Suppressor macrophage treated with lipopolysaccharide for 1 hour (primary cell): Measurements from ENCODE around the gene COL6A2.
"Not testable (repeated sequence)": the region's sequence is repeated elsewhere in the genome, so short reads cannot be mapped to it uniquely, and the experiment has no call there.

ENCODE experiments used
- DNase-seq, 3 donors: peaks; one replicate each; pipeline ENCODE4 v3.0.0-alpha.2; 2020 to 2022

COL6A2 gene

DNA sequence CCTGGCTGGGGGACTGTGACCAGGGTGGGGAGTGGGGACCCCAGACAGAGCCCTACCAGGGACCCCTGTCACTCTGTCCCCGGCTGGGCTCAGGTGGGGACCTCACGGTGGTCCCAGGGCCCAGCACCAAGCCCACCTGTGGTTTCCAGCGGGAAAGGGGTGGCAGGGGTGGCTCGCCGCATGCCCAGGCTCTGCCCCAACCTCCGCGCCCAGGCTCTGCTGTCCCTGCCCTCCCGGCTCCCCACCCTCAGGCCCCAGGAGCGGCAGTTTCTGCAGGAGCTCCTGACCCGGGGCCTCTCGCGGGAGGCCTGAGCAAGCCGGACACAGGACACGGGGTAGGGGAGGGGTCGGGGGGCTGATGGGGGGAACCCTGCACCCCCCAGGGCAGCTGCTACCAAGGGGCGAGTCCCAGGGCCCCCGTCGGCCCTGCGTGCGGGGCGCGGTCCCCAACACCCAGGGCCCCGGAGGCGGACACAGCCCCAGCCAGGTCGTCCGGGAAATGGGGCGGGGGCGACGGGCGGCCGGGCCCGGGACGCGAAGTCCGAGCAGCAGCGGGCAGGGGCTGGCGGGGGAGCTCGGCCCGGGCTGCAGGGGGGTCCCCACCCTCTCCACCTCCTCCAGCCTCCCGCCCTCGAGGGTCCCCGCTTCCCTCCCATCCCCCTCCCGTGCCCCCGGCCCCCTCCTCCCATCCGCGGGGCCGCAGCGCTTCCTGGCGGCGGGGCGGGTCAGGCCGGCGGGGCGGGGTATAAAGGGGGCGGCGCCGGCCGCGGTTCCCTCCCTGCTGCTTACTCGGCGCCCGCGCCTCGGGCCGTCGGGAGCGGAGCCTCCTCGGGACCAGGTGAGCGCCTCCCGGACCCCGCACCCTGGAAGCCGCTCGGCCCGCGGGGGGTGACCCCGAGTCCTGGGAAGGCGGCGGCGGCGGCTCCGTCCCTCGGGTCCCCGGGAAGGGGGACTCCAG lies at the start of gene COL6A2:
Gene COL6A2, plus strand, starts transcription at position 777 of the 958 bp plus-strand sequence.
- DNase-seq: peak; percentile 39 to 73 (median 41)

DNA sequence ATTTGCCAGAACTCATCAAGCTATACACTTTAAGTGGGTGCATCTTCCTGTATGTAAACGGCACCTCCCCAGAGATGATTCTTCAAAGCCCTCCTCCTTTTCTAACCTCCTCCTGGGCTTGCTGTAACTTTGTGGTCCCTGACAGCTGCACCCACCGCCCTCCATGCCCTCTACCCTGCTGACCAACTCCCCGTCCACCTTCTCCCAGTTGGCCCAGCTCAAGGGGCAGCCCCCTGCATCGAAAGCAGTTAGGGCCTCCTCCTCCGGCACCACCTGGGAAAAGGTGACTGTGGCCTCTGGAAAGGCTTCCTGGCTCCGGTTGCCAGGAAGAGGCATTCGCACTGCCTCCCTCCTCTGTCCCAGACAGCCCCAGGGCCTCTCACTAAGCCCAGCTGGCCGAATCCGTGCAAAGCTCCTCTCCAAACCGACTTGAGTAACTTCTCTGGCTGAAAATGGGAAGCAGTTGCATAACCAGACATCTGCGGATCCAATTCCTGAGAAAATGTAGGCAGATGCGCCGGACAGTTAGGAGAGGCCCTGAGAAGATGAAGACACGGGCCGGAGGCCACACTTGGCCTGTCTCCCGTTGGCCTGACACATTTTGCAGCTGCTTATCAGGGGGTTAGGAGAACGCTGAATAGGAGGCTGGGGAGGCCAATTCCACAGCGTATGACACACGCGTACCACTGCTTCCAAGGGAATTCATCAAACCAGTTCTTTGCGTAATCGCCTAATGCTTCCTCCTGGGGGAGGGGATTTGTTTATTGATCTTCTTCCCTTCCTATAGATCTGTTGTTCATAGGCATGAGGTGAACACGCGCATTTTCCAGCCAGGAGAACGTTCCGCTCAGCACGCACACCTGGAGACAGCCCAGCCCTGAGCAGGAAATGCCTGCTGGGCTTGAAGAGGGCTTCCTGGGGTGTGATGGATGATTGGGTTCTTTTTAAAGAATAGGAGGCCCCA lies 48.7 kb upstream of the COL6A2 start:
- DNase-seq: no peak

DNA sequence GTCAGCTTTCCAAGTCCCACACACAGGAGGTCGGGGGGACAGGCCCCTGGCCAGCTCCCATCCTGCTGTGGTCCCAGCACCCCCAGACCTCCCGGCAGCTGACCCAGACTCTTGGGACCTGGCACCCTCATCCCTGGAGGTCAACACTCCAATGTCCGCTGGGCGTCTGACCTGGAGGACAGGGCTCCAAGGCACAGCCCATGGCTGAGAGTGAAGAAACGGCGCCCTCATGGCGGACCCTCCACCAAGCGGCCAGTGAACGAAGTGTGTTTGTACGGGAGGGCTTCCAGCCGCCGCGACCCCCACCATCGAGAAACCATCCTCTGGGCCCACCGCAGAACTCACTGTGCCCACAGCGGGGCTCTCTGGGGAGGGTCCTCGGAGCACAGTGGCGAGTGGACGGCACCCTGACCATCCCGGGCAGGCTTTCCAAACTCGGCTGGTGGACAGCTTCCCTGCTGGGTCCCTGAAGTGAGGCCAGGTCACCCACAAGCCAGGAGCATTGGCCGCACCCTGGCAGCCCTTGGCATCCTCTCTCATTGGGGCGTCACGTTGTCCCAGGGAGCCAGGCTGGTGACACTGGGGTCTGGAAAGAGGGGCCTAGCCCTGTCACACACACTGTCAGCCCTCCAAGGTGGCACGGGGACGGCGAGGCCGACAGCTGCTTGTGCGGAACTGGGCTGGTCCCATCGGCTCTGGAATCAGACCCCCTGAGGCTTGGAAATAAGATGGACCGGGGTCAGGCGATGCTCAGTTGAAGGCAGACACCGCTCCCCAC lies 47.8 kb upstream of the COL6A2 start:
- no peak for DNase-seq

DNA sequence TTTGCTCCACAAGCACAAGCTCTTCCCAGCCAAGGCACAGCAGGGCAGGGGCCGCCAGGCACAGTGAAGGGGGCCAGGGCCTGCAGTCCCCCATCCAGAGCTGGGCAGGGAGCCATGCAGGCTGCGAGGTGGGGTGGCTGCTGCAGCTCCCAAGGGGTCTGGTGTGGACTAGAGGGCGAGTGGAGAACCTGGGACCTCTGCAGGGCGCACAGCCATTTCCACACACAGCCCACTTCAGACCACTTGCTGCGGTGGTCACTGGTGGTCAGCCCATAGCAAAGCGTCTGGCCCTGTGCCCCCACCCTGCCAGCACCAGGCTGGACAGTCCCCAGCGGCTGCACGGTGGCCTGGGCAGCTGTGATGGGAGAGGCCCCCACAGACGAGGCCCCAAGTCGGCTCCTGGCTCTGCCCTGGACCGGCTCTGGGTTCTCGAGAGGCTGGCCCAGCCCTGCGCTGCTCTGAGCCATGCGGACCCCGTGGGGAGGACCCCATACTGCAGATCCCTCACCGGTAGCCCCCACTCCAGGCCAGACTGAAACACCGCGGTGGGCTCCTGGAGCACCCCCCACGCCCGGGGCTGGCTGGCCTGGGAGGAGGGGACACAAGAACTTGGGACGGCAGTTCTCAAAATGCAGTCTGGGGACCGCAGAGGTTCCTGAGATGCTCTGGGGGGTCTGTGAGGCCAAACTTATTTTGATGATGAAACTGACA lies 47.1 kb upstream of the COL6A2 start:
- no peak for DNase-seq

DNA sequence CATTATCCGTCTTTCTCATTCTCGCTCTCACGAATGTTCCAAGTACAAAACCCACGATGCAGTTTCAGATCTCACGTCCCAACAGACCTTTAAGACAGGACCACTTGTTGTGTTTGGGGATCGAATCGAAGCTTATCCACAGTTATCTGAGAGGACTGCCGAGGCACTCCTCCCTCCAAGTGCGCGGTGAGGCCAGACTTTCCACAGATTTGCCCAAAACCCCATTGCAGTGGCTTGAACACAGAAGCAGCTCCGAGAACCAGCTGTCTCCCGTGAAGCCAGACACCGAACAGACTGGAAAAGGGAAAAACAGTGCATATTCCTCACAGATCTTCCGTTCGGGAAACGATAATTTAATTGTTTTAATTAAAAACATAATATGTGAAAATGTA lies 46.5 kb upstream of the COL6A2 start:
- DNase-seq: no peak

DNA sequence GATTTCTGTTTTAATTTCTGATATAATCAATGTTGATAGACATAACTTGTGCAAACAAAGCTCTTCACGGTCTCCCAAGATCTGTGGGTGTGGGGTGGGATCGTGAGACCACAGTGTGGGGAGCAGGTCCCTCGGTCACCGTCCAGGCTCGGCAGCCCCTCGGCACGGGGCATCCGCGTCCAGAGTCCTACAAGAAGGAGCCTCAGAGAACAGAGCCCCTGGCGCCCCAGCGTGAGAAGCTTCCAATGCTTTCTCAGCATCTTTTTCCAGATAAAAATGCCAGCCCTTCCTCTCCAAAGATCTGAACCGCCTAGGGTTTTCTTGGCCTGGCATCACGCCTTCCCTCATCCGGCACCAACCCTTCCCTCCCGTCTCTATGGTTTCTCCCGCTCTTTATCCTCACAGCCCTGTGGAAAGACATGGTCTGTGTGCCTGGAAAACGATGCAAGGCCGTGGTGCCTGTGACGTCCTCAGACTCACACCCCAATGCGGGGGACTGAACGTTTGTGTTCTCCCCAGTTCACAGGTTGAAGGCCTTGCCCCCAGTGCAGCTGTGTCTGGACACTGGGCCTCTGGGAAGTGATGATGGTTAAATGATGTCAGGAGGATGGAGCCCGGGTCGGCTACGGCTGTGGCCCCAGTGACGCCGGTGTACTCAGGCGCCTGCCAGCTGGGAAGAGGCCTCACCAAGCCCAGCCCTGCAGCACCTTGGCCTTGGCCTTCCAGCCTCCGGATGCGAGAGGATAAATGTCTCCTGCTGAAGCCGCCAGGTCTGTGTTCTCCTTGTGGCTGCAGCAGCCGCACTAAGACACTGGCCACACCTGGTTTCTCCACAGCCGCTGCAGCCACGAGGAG lies 45.9 kb upstream of the COL6A2 start:
- DNase-seq: no peak

DNA sequence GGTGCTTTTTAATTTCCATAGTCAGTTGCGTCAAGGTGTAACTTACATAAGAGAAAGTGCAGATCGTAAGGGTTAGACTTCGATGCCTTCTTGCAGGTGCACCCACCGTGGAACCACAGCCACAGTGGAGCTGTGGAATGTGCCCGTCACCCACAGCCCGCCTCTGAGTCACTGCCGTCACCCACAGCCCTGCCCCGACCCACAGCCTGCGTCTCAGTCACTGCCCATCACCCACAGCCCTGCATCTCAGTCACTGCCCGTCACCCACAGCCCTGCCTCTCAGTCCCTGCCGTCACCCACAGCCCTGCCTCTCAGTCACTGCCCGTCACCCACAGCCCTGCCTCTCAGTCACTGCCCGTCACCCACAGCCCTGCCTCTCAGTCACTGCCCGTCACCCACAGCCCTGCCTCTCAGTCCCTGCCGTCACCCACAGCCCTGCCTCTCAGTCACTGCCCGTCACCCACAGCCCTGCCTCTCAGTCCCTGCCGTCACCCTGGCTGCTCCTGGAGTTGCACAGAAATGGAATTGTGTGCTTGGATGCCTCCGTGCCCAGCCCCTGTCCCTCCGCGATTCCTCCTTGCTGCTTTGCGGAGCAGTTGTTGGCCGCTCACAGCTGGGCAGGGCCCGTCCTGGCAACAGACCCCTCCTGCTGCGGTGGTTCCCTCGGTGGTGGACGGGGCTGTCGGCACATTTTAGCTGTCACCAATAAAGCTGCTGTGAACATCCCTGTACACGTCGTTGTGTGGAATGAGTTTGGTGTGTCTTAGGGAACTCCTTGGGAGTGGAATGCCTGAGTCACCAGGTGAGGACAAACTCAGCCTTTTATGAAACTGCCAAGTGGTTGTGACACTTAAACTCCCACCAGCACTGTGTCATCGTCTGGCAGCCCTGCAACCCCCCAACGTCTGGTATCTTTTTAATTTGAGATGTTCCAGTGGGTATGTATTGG lies 44.9 kb upstream of the COL6A2 start:
- no peak for DNase-seq

DNA sequence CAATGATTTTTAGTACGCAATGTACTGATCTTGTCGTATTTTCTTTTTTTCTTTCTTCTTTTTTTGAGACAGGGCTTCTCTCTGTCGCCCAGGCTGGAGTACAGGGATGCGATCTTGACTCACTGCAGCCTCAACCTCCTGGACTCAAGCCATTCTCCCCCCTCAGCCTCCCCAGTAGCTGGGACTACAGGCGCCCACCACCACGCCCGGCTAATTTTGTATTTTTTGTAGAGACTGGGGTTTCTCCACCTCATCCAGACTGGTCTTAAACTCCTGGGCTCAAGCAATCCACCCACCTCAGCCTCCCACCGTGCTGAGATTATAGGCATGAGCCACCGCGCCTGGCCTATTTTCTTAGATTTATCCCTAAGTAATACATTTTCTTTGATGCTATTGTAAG lies 43.9 kb upstream of the COL6A2 start:
- no peak for DNase-seq

DNA sequence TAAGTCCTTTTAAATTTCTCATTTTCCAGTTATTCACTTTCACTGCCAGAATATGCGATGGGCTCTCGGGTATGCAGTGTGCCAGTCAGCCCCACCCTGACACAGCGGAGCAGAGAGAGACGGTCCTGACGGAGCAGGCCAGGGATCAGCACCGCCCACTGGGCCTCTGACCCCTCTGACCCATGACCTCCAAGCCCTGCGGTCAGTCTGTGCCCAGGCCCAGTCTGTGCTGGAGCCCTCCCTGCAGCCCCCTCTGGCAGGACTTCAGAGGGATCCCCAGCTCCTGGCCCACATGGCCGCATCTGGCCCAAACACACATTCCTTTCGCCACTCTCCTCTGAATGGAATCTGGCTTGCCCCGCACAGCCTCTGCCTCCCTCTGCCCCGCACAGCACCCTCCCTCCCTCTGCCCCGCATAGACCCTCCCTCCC lies 43.4 kb upstream of the COL6A2 start:
- DNase-seq: no peak

DNA sequence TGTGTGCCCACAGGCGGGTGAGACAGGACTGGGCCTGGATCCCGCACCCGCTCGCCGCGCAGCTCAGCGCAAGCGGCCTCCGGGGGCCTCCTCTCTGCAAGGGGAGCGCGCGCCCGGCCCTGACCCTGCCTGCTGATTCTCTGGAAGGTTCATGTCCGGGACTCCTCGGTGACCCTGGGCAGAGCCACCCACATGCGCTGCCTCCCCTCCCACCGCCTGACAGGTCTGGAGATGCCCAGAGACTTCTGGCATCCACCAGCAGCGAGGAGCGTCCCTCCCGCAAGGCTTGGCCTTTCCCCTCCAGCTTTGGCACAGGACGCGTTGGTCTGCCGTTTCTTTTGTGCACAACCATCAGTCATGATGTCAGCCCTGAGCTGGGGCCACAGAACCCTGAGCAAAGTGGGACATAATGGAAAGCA lies 42.0 kb upstream of the COL6A2 start:
- no peak for DNase-seq

DNA sequence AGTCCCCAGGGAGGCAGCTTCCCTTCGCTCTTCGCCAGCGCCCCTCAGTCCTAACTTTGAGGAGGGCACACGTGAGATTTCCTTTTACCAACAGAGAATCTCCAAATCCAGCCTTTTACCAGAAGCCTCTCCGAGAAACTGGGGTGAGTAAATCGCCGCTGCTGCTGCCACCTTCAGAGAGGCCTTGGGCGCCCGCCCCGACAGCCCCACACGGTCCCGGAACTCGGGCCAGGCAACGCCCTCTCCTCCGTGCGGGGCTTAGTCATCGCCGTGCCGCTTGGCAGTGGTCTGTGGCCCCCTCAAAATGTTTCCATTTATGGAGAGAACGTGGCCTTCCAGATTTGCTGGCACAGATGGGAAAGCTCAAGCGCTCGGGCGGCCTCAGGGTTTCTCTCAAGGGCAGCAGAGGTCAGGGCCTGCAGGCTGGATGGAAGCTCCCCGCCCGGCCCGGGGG lies 41.4 kb upstream of the COL6A2 start:
- peak in 1 of 3 donors; percentile 22 for DNase-seq

DNA sequence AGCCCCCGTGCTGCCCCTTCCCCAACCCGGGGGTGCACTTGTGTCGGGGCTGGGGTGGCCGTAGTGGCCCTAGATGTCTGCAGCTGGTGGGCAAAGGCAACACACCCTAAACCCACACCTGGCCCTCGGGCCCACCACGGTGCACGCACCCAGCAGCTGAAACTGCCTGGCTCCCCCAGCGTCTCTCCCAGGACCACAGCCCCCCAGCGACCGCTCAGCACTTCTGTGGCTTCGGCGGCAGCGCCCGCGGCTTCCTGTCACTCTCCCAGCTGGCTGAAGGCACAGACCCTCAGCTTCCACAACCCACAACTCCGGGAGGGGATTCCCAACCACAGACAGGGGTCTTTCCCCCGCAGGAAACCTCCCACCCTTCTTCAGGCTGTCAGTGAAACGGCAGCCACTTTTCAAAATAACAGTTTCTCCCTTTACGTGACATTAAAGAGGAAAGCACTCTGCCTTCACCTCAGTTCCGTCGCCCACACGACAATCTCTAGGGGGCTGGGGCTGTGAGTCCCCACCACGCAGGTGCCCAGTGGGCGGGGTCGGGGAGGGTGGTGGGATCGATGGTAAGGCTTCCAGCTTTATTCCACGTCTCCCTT lies 40.7 kb upstream of the COL6A2 start:
- DNase-seq: peak in 1 of 3 donors; percentile 21

DNA sequence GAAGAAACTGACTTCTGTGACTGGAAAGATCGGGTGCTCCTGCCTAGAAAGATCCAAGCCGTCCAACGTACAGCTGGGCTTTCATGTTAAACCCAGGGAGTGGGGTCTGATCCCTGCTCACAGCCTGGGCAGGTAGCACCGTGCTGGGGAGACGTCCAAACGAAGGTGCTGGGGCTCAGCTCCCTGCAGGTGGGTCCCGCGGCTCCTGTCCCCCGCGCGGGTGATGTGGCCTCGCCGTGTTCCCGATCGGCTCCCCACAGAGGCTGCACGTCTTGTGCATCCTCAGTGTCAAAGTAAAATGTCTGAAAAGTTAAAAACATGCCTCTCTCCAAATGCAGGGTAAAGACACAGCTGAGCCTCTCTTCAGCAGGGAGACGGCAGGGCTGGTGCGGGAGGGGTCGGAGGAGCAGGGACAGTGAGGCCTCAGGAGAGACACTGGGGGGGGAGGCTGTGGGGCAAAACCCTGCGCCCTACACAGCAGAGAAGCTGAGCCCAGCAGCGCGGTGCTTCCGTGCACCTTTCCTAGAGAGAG lies 40.1 kb upstream of the COL6A2 start:
- no peak for DNase-seq

DNA sequence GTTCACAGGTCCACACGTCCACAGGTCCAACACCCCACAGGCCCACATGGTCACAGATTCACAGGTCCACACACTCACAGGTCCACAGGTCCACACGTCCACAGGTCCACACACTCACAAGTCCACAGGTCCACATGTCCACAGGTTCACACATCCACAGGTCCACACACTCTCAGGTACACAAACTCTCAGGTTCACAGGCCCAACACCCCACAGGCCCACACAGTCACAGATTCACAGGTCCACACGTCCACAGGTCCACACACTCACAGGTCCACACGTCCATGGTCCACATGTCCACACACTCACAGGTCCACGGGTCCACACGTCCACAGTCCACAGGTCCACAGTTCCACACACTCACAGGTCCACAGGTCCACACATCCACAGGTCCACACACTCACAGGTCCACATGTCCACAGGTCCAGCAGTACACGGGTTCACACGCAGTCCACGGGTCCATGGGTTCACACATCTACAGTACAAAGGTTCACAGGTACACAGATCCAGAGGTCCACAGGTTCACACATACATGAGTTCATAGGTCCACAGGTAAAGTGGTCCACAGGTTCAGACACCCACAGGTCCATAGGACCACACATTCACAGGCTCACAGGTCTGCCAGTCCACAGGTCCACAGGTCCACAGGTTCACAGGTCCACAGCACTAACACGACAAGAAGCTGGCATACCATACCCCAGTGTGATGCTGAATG lies 39.3 kb upstream of the COL6A2 start:
- DNase-seq: no peak

DNA sequence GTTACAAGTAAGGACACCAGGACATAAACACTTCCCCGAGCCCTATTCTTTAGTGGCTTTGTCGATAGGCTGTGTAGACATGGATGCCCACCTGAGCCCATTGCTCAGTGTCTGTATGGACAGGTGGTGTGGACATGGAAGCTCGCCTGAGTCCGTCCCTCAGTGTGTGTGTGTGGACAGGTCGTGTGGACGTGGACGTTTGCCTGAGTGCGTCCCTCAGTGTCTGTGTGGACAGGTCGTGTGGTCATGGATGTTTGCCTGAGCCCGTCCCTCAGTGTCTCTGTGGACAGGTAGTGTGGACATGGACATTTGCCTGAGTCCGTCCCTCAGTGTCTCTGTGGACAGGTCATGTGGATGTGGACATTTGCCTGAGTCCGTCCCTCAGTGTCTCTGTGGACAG lies 38.7 kb upstream of the COL6A2 start:
- no peak for DNase-seq

DNA sequence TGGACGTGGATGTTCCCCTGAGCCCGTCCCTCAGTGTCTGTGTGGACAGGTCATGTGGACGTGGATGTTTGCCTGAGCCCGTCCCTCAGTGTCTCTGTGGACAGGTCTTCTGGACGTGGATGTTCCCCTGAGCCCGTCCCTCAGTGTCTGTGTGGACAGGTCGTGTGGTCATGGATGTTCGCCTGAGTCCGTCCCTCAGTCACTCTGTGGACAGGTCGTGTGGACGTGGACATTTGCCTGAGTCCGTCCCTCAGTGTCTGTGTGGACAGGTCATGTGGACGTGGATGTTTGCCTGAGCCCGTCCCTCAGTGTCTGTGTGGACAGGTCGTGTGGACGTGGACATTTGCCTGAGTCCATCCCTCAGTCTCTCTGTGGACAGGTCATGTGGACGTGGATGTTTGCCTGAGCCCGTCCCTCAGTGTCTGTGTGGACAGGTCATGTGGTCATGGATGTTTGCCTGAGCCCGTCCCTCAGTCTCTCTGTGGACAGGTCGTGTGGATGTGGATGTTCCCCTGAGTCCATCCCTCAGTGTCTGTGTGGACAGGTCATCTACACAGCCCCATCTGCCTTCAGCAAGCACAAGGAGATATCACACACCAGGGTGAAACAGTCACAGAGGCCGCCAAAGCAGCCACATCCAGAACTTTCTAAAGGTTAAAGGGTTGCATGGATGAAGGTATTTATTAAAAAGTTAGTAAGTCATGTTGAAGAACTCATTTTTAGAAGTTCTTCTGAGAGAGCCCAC lies 38.0 kb upstream of the COL6A2 start:
- DNase-seq: not testable (repeated sequence)

DNA sequence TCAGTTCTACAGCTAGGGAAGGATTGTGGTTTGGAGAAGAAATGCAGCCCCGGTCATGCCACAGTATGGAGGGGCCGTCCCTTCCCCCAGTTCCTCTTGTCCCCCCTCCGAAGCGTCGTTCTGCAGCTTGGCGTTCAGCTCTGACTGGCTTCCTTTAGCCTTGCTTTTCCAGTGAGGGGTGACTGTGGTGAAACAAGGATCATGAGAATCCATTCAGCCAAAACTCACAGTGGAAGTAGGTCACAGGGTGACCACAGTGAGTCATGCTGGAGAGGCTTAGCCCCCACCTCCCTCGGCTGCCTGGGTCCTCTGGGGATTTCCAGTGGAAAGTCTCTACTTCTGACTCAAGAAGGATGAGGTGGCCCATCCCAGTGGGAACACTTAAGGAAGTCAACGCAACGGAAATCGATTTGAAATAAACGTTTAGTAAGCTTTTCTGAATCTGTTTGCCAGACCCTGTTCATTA lies 37.3 kb upstream of the COL6A2 start:
- peak; percentile 81 to 87 (median 87) for DNase-seq
